Measurements from ENCODE around the gene KIFC1. TPM values are rescaled to one million over a fixed set of nuclear protein-coding genes. Genes with fewer than 3 reads are reported as not detected.

The KIFC1 gene
- total RNA-seq, 2 donors from 2014 or later, result 15.8 to 74.6 TPM

DNA sequence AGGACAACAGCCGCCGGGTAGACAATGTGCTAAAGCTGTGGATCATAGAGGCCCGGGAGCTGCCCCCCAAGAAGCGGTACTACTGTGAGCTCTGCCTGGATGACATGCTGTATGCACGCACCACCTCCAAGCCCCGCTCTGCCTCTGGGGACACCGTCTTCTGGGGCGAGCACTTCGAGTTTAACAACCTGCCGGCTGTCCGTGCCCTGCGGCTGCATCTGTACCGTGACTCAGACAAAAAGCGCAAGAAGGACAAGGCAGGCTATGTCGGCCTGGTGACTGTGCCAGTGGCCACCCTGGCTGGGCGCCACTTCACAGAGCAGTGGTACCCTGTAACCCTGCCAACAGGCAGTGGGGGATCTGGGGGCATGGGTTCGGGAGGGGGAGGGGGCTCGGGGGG, 46.0 kb downstream of the KIFC1 start:
- Histone ChIP-seq H3K9ac (ENCODE audit: low read depth in 2 of 2, low read length in 2 of 2) (no peak overlapping the region), H3K36me3 (no peaks in the 10 kb centered on the region), H3K27ac (no peak overlapping the region), H3K9me3 (no peaks in the 10 kb centered on the region), H3K4me1 (no peaks in the 10 kb centered on the region), H3K27me3 (no peaks in the 10 kb centered on the region), H3K4me3 (no peak overlapping the region)
- TF ChIP-seq, protein P1, sequence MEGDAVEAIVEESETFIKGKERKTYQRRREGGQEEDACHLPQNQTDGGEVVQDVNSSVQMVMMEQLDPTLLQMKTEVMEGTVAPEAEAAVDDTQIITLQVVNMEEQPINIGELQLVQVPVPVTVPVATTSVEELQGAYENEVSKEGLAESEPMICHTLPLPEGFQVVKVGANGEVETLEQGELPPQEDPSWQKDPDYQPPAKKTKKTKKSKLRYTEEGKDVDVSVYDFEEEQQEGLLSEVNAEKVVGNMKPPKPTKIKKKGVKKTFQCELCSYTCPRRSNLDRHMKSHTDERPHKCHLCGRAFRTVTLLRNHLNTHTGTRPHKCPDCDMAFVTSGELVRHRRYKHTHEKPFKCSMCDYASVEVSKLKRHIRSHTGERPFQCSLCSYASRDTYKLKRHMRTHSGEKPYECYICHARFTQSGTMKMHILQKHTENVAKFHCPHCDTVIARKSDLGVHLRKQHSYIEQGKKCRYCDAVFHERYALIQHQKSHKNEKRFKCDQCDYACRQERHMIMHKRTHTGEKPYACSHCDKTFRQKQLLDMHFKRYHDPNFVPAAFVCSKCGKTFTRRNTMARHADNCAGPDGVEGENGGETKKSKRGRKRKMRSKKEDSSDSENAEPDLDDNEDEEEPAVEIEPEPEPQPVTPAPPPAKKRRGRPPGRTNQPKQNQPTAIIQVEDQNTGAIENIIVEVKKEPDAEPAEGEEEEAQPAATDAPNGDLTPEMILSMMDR (IDR thresholded peaks at IDR 0.05), result no peak
- intact Hi-C loops (cut with DNase I), result no loop called here
- no peak for DNase-seq

DNA sequence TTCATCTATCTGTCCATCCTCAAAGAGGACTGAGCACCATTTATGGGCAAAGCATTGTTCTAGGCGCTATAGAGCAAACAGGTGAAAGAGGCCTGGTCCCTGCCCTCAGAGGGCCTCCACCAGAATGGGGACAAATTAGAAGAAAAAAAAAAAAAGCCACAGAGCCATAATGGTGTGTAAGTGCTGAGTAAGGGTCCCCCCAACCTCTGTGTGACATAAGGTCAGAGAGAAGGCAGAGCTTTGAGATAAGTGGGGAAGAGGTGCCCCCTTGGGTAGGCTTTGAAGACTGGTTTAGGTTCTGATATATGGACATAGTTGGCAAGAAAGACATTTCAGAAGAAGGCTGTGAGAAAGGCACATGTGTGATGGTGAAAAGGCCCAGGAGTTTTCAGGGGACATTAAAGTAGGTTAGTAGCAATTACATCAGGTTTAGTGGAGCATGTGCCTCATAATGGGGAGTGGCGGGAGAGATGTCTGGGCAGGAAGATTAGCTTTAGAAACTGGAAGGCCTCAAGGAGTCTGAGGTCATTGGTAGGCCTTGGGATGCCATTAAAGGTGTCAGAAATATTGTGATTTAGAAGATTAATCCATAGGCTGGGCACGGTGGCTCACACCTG, 47.5 kb downstream of the KIFC1 start:
- Histone ChIP-seq H3K9ac (ENCODE audit: low read depth in 2 of 2, low read length in 2 of 2) (no peak overlapping the region), H3K4me3 (no peak overlapping the region), H3K36me3 (no peaks in the 10 kb centered on the region), H3K9me3 (no peaks in the 10 kb centered on the region), H3K27me3 (no peaks in the 10 kb centered on the region), H3K4me1 (no peaks in the 10 kb centered on the region), H3K27ac (no peak overlapping the region)
- TF ChIP-seq, protein P1 (IDR thresholded peaks at IDR 0.05), result no peak
- no peak for DNase-seq
- intact Hi-C loops (cut with DNase I), result no loop called here

- intact Hi-C loops (cut with DNase I), result loop anchor here (10.0 kb wide), 1 partner anchor 125 kb away; no protein-coding TSS in a partner anchor
- H3K4me1 ChIP-seq, result no peaks in the 10 kb centered on the region
- TF ChIP-seq, protein P1 (IDR thresholded peaks at IDR 0.05), result no peak
Measured at GRCh38 chr6:33439956-33440648, 48.5 kb downstream of the KIFC1 start.

DNA sequence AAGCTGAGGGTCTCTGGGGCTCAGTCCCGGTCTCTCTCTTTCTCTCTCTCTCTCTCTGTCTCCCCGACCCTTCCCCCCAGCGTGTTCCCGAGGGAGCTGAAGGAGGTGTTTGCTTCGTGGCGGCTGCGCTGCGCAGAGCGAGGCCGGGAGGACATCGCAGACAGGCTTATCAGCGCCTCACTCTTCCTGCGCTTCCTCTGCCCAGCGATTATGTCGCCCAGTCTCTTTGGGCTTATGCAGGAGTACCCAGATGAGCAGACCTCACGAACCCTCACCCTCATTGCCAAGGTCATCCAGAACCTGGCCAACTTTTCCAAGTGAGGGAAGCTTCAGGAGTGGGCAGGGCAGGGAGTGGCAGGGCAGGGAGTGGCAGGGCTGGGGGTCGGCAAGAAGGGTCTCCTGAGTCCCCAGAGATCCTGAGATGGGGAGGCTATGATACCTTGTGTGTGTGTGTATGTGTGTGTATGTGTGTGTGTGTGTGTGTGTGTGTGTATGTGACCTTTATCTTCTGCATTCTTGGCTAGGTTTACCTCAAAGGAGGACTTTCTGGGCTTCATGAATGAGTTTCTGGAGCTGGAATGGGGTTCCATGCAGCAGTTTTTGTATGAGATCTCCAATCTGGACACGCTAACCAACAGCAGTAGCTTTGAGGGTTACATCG, 49.2 kb downstream of the KIFC1 start:
- H3K9ac ChIP-seq (ENCODE audit: low read depth in 2 of 2, low read length in 2 of 2), result no peak overlapping the region
- DNase-seq, result no peak
- TF ChIP-seq, protein P1 (IDR thresholded peaks at IDR 0.05), result no peak
- no peaks in the 10 kb centered on the region for H3K36me3 ChIP-seq
- H3K9me3 ChIP-seq, result no peaks in the 10 kb centered on the region
- no peaks in the 10 kb centered on the region for H3K27me3 ChIP-seq
- H3K4me1 ChIP-seq, result no peaks in the 10 kb centered on the region
- intact Hi-C loops (cut with DNase I), result loop anchor here (10.0 kb wide), 1 partner anchor 124 kb away; no protein-coding TSS in a partner anchor
- no peak overlapping the region for H3K4me3 ChIP-seq
- no peak overlapping the region for H3K27ac ChIP-seq

More at GRCh38 chr6:33439956-33440648, 48.5 kb downstream of the KIFC1 start:
- Histone ChIP-seq H3K4me3 (no peak overlapping the region), H3K27me3 (no peaks in the 10 kb centered on the region), H3K9me3 (no peaks in the 10 kb centered on the region), H3K36me3 (no peaks in the 10 kb centered on the region), H3K27ac (no peak overlapping the region), H3K9ac (ENCODE audit: low read depth in 2 of 2, low read length in 2 of 2) (no peak overlapping the region)
- no peak for DNase-seq

- H3K27ac ChIP-seq, result no peak overlapping the region
- no peaks in the 10 kb centered on the region for H3K9me3 ChIP-seq
- no peaks in the 10 kb centered on the region for H3K4me1 ChIP-seq
- no peak overlapping the region for H3K9ac ChIP-seq (ENCODE audit: low read depth in 2 of 2, low read length in 2 of 2)
- DNase-seq, result no peak
- intact Hi-C loops (cut with DNase I), result loop anchor here (10.0 kb wide), 1 partner anchor 123 kb away; no protein-coding TSS in a partner anchor
- H3K27me3 ChIP-seq, result no peaks in the 10 kb centered on the region
- H3K36me3 ChIP-seq, result no peaks in the 10 kb centered on the region
- TF ChIP-seq, protein P1 (IDR thresholded peaks at IDR 0.05), result no peak
- no peak overlapping the region for H3K4me3 ChIP-seq
Measured at GRCh38 chr6:33441457-33441856, 49.8 kb downstream of the KIFC1 start.
